Superior temporal gyrus (tissue), 1 donor: Measurements from ENCODE around the gene NF1.
"Not testable (repeated sequence)": the region's sequence is repeated elsewhere in the genome, so short reads cannot be mapped to it uniquely, and the experiment has no call there.

Experiments
- DNase-seq: peaks from one replicate; pipeline ENCODE4 v3.0.0-alpha.2; 2016; ENCODE audit errors: extremely low spot score

NF1 gene

DNA sequence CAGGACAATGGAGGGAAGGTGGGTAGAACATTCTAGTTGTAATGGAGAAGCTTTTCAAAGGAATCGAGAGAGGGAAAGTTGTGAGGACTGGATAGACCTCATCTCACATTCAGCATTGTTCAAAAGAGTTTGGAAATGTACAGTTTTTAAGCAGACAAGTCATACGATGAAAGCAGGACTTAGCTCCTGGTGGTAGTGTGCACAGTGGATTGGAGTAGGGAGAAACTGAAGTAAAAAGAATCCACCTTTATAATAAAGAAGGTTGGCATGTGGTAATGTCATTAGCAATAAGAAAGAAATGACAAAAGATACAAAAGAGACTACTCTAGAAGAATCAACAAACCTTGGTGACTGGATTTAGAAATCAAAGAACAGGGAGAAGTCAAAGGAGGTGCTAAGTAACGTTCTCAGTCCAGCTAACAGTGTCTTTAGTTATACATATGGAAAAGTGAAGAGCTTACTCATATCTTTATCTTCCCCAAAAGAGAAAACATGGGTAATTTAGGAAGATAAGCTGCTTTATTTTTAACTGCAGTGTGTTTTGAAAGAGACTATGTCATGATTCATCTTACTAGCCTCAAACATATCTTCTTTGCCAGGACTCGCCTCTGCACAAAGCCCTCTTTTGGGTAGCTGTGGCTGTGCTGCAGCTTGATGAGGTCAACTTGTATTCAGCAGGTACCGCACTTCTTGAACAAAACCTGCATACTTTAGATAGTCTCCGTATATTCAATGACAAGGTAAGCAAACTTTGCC is 245.3 kb downstream of the NF1 start:
- peak; percentile 71 for DNase-seq

DNA sequence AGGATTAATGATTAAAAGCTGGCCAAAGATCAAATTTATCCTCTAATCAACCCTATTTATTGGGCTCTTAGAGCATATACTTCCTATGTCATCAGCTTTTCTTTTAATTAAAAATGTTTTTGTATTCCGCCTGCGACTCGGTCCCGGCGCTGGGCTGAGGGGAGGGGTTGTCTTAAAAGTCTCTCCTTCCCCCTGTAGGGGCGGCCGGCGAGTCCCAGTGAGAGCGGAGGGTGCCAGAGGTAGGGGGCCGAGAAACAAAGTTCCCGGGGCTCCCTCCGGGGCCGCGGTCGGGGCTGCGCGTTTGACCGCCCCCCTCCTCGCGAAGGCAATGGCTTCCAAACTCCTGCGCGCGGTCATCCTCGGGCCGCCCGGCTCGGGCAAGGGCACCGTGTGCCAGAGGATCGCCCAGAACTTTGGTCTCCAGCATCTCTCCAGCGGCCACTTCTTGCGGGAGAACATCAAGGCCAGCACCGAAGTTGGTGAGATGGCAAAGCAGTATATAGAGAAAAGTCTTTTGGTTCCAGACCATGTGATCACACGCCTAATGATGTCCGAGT is 250.5 kb downstream of the NF1 start:
- not testable (repeated sequence) for DNase-seq

DNA sequence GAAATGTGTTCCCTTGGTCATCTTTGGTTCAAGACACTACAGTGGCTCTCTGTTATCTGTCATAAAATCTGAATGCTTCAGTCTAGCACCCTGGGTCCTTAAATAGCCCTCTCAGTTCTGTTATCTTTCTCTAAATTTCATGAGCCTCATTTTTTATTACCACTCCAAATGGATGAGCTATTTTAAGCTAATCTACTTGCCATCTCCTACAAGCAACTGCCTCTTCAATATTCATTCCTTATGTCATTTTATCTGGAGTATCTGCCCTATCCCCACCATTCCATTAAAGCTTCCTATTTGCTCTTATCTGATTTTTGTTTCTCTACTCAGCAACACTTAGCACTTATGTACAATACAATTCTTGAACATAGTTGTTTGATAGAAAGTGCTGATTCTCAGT is 254.7 kb downstream of the NF1 start:
- no peak for DNase-seq

DNA sequence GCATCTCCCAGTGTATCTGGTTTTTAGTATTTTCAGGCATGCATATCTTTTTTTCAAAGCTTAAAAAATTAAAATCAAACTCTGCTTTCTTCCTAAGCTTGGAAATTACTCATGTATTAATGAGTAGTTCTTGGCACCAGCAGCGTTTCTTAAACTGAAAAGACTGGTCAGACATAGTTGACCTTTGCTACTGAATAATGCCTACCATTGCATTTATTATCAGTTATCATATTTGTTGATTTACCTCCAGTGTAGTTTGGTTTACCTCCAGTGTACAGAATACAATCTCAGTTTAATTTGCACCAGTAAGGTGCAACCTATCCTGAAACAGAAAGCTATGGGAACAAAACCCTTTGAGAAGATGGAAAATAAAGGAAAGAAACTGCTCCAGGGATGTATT is 261.2 kb downstream of the NF1 start:
- no peak for DNase-seq

DNA sequence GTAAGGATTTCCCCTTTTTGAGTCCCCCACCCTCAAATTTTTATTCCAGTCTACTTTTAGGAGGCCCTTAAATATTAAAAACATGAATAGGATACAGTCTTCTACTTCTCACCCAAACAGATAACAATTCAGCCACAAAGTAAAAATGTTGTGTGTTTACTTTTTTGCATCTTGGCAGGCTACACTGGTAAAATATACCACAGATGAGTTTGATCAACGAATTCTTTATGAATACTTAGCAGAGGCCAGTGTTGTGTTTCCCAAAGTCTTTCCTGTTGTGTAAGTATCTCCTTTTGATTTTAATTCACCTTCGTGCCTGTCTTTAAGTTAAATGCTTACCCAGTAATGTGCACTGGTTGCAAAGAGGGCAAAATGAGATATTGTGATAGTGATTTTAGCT is 262.3 kb downstream of the NF1 start:
- DNase-seq = no peak

DNA sequence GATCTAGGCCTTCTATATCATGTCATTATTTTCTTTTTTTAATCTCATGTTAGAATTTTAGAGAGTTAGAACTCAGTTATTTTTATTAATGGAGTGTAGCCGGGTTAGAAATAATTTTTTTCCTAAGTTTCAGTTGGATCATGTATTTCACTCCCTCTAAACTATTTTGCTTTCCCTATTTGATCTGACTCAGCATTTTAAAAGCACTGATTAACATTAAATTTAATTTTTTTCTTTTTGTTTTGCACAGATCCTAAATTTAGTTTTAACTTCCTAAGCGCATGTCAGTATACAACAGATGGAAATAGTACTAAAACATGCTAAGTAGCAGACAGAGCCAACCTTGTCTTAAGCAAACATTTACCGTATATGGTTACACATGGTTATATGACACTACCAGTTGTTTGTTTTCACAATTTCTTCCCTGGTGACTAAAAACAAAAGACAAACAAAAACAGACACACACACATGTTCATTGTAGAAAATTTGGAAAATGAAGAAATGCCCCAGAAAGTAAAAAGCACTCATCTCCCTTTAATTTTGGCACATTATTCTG is 263.1 kb downstream of the NF1 start:
- DNase-seq = no peak

DNA sequence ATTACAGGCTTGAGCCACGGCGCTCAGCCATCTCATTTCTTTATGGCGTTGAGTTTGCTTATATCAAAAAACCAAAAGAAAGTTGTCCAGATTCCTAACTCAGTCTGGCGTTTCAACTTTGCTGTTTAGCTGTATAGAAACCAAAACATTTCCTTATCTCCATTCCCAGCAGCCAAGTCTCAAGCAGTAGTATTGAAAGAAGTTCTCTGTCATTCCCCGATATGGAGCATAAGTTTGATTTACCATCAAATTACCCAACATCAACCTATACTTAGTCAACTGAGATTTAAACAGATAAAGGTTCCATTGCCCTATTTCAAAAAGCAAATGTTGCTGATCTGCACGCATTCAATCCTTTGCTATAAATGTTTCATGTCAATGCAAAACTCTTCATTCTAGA is 269.2 kb downstream of the NF1 start:
- no peak for DNase-seq

DNA sequence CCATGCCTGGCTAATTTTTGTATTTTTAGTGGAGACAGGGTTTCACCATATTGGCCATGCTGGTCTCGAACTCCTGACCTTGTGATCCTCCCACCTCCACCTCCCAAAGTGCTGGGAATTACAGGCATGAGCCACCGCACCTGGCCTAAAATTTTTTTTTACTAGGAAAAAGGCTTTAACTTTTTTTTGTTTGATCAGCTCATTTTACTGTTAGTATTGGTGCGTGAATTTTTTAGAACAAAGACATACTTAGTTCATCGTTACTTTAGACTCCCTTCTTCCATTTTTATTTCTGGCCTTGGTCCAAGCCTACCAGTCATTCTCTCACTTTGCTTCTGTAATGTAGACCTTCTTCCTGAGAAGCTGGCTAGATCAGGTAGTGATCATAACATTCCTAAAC is 271.3 kb downstream of the NF1 start:
- DNase-seq = no peak

DNA sequence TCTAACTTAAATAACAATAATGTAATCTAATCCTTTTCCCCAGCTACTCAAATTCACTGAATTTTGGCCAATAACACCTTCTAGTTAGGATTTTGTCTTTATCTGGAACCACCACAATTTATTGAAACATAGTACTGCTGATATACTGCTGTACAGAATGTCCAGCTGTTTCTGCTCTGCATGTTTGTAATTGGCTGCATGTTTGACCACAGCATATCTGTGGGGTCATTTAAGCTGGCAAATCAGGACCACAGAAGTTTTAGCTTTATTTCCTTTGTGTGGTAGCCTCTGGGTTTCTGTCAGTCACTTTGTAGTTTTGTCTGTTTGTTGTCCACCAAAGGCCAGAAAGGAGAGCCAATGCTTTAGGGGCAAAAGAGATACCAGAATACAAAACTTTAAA is 274.5 kb downstream of the NF1 start:
- no peak for DNase-seq

DNA sequence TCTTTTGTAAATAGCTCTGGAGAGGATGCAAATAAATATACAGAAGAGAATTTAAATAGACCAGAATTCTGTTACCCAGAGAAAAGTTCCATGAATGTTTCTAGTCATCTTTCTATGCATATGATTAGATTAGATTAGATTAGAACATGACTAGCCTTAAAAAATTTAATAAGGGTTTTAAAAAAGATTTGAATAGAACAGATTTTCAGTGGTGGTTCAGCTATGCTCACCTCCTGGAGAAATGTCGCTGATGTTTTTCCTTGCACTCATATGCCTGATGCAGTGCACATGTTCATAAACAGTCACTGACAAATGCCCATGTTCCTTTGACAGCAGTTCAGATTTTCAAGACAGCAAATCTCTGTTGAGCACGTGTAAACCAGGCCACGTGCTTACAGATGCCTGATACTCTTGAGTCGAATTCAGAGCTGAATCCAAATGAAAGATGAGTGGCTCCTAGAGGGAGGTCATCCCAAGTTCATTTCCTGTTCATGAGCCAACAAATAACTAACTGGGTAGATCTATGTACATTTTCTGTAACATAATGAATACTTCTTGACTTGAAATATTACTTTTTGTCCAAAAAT is 276.8 kb downstream of the NF1 start:
- DNase-seq = no peak

DNA sequence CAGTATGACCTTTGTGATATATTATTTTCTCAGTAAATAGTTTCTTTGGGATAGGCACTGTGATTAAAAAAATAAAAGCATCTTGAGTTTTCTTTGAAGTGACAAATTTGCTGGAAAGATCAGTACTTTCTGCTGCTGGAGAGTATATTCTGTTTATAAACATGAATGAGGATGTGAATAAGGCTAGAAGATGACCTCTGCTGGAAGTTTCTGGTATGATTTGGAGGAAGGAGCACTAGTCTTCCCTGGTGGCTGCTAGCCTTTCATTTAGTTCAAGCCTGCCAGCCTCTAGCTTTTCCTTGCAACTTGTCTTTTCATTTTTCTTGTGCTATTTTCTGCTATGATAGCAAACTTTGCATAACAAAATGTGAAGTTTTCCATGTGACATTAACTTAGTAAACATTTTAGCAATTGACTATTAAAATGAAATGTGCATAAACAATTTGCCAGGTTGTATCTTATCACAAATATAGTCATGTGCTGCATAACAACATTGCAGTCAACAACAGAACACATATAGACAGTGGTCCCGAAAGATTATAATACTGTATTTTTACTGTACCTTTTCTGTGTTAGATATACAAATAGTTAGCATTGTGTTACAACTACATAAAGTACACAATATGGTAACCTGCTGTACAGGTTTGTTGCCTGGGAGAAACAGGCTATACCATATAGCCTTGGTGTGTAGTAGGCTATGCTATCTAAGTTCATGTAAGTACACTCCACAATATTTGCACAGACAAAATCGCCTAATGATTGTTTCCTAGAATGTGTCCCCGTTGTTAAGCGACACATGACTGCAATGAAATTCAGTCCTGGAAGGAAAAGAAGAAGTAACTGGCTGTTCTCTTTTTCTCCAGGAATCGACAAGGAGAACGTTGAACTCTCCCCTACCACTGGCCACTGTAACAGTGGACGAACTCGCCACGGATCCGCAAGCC is 278.6 kb downstream of the NF1 start:
- DNase-seq = peak; percentile 94

DNA sequence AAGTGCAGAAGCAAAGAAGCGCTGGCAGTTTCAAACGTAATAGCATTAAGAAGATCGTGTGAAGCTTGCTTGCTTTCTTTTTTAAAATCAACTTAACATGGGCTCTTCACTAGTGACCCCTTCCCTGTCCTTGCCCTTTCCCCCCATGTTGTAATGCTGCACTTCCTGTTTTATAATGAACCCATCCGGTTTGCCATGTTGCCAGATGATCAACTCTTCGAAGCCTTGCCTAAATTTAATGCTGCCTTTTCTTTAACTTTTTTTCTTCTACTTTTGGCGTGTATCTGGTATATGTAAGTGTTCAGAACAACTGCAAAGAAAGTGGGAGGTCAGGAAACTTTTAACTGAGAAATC is 279.3 kb downstream of the NF1 start:
- no peak for DNase-seq

DNA sequence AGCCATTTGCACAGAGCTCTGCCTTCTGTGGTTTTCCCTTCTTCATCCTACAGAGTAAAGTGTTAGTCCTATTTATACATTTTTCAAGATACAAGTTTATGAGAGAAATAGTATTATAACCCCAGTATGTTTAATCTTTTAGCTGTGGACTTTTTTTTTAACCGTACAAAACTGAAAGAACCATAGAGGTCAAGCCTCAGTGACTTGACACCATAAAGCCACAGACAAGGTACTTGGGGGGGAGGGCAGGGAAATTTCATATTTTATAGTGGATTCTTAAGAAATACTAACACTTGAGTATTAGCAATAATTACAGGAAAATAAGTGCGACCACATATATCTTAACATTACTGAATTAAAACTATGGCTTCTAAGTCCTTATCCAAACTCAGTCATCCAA is 279.7 kb downstream of the NF1 start:
- DNase-seq = no peak

DNA sequence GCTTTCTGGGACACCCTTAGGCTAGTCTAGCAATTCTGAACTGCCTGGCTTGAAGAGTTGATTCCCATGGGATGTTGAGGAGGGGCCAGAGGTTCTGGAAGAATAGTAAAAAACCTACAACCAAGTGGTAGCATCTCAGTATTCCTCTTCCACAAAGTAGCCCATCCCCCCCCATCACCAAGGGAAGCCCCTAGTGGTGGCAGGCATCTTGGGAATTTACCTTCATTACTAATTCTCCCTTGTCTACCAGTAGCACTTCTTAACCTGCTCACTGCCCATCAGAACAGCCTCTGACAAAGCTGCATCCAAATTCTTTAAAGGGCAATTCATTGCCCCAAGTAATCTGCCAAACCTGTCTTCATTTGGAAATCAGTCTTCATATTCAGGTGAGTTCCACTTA is 283.9 kb downstream of the NF1 start:
- DNase-seq = no peak

DNA sequence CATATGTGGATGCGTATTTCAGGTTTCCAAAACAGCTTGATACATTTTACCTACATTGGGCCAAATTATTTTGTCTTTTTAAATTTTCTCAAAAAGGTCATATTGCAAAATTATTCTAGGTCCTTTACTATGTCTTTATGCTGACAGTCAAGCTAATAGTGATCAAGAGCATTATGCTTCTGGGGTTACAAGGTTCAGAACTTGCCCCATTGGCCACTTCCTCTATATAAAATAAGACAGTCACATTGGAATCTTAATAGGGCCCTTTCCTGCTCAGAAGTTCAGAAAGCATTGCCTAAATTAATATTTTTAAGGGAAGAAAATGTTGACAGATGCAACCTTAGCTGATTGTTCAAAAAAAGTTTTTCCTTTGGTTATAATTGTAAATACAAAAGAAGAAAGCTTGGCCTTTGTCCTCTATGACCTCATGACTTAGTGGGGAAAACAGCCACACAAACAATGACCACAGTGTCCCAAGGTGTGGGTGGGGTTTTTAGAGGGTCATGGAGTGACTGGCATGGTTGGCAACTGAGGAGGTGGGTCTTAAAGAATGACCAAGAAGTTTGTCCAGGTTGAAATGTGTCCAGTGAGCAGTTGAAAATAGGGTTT is 284.9 kb downstream of the NF1 start:
- no peak for DNase-seq

DNA sequence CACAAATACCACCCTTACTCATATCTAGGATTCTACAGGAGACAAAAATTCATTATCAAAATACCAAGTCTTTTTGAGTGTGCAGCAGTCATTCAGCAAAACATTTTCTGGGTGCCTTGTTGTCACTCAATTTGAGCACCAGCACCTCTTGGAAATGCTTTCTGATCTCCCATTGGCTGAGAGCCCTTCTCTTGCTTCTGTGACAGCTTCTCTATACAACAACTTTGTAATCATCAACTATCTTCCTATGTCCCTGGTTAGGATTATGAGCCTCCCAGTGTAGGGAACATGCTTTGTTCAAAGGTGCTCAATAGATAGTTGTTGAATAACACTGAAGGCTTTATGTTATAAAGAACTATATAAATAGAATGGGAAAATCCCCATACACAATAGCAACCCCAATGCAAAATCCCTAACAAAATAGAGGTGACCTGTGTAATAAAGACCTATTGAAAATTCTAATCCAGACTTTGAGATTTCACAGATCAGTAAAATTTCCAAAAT is 286.4 kb downstream of the NF1 start:
- DNase-seq = no peak

DNA sequence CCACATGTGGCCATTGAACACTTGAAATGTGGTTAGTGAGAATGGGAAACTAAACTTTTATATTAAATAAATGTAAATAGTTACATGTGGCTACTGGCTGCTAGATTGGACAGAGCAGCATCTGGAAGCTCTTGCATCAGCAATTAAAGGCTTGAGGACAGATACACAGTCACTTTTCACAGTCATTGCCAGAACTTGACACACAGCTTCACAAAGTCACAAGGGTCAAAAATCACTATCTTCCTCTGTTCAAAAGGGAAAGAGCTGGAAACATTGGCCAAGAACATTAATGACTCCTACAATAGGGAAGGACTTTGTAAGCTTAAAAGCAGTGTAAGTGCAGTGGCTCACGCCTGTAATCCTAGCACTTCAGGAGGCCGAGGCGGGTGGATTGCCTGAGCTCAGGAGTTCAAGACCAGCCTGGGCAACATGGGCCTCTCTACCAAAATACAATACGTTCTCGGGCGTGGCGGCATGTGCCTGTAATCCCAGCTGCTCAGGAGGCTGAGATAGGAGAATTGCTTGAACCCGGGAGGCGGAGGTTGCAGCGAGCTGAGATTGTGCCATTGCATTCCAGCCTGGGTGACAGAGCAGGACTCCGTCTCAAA is 288.0 kb downstream of the NF1 start:
- not testable (repeated sequence) for DNase-seq

DNA sequence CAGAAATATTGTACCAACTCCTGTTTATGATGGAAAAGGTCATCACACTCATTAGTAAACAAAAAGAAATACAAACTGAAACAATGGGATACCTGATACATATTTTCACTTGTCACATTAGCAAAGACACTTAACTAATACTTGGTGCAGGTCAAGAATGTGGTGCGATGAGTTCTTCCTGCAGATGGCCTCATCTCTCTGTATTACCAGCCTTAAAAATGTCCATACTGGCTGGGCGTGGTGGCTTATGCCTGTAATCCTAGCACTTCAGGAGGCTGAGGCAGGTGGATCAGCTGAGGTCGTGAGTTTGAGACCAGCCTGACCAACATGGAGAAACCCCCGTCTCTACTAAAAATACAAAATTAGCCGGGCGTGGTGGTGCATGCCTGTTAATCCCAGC is 288.7 kb downstream of the NF1 start:
- not testable (repeated sequence) for DNase-seq

DNA sequence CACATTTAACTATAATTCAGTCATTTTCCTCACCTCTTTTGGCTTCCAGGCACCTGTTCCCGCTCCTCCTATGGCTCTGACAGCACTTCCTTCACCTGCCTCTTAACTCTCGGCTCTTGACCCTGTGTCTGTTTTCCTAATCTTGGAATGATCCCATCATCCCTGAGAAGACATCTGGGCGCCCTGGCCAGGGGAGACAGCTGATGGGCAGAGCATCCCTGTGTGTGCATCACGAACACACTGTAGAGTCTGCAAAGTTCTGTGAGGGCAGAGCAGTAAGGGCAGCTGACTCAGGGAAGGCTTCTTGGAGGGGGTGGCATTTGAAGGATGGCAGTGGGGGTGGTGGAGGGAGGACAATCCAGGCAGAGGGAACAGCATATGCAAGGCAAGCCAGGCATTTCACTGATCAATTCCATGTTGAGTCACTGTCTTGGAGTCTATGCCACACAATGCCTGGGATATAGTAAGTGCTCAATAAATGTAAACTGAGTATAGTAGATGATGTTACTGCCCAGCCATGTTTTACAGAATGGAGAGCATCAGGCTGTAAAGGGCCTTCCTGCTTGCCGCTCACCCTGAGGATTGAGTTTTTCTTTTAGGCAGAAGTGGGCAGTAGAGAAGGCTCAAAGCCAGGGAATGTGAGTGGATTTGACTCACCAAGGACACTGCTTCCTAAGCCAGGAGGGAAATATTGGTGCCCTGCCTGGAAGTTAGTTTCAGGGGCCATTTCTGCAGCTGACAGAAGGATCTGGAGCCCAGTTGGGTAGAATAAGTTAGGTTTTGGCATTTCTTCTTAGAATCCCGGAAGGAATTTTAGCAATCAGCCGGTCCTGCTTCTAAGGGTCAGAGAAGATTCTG is 290.9 kb downstream of the NF1 start:
- DNase-seq = no peak

DNA sequence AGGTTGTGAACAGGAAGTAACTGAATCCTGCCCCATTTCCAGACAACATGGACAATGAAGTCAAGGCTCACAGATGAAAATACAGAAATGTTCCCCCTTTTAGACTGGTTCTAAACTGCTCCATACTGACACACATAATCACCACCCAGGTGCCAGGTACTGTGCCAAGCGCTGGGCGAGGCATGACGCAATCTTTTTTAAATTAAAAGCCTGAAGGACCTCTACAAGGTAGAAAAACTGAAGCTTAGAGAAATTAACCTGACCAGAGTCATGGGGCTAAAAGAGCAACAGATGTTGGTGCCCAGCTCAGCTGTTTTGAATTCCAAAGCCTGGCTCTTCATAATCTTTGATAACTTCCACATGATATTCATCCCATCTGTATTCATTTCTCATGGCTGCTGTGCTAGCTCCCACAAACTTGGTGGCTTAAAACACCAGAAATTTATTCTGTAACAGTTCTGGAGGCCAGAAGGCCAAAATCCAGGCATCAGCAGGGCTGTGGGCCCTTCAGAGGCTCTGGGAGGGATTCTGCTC is 291.8 kb downstream of the NF1 start:
- DNase-seq = no peak
